Stimulated activated CD4-positive, alpha-beta T cell treated with anti-CD3 and anti-CD28 coated beads, Interleukin-1b, Interleukin-23, amount 100 ng/mL, for 4 hours (primary cell): ENCODE results near the gene TTC28.
"Not testable (repeated sequence)": the region's sequence is repeated elsewhere in the genome, so short reads cannot be mapped to it uniquely, and the experiment has no call there.

Experiments used
- DNase-seq, 2 donors: peaks; one replicate each; pipeline ENCODE4 v3.0.0-alpha.2; 2020; ENCODE audit warnings: low read depth in 2 of 2

The TTC28 gene

DNA sequence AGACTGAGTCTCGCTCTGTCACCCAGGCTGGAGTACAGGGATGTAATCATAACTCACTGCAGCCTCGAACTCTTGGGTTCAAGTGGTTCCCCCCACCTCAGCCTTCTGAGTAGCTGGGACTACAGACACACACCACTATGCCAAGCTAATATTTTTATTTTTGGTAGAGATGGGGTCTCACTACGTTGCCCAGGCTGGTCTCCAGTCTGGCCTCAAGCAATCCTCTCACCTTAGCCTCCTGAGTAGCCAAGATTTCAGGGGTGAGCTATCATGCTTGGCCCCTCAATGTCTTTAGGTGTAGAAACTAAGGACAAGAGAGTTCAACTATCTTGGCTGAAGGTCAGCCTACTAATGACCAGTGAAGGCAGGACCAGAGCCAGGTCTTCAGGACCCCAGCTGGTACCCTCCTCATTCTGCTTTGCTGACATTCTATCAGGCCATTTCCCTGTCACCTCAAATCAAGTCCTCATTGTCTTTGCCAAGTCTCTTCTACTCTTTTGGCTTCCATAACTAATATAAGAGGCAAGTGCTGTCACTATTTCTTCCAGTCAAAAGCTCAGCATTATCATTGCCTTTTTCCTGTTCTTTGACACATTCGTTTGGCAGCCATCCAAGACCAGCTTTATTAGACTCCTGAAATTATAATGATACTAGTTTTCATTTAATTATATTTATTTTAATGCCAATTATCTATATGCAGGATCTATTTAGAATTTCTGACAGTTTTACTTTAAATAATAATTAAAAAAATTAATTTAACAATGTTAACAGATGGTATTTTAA is 496.4 kb downstream of the TTC28 start:
- DNase-seq: no peak

DNA sequence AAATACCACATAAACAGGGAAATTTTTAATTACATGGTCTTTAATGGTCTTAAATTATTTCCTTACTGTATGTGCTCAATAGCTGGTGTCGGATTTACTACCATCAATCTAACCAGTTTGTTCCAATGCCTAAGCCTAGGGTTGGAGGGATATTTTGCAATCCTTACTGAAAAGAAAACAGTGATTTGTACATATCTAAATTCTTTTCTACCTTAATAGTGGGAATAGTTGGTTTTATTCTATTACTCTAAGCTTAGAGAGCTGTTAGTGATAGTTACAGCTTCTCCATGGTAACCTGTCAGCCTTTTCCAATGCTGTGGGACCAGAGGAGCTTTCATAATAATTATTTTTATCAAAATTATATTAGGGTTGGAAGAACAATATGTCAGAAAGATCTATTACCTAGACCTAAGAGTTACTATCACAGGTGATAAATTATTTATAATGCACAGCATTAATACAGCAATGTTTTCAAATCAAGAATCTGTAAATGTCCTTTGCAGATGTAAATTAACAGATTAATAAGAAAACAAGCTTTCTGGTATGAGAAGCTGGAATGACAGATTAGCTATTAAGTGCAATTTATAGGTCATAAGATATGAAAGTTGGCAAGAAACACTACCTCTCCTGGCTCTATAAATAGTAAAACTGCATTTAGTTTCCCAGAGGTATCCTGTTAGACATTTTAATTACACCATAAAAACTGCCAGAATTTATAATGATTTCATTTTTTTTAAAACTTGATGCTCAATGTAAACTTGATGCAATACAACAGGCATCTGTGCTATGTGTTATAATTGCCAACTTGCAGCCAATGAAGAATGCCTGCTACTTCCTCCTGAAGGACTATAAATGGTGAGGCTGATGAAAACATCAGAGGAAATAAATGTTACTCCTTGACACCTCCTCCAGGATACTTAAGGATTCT is 498.6 kb downstream of the TTC28 start:
- no peak for DNase-seq

GRCh38 chr22:28179392-28179791 is 500.2 kb downstream of the TTC28 start:
- DNase-seq: no peak

DNA sequence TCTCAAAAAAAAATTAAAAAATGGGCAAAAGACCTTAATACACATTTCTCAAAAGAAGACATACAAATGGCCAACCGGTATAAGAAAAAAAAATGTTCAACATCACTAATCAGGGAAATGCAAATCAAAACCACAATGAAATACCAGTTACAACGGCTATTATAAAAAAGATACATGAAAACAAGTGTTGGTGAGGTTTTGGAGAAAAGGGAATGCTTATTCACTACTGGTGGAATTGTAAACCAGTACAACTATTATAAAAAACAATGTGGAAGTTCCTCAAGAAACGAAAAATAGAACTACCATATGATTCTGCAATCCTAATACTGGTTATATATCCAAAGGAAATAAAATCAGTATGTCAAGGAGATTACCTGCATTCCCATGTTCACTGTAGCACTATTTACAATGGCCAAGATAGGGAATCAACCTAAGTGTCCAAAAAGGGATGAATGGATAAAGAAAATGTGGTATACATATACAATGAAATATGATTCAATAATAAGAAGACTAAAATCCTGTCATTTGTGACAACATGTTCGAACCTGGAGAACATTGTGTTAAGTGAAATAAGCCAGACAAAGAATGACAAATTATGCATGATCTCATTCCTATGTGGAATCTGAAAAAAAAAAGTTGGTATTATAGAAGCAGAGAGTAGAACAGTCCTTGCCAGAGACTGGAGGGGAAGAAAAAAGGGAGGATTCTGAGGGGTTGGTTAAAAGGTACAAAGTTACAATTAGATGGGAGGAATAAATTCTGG is 503.7 kb downstream of the TTC28 start:
- no peak for DNase-seq

- no peak for DNase-seq
Observed at GRCh38 chr22:28174509-28174908, 505.1 kb downstream of the TTC28 start.

DNA sequence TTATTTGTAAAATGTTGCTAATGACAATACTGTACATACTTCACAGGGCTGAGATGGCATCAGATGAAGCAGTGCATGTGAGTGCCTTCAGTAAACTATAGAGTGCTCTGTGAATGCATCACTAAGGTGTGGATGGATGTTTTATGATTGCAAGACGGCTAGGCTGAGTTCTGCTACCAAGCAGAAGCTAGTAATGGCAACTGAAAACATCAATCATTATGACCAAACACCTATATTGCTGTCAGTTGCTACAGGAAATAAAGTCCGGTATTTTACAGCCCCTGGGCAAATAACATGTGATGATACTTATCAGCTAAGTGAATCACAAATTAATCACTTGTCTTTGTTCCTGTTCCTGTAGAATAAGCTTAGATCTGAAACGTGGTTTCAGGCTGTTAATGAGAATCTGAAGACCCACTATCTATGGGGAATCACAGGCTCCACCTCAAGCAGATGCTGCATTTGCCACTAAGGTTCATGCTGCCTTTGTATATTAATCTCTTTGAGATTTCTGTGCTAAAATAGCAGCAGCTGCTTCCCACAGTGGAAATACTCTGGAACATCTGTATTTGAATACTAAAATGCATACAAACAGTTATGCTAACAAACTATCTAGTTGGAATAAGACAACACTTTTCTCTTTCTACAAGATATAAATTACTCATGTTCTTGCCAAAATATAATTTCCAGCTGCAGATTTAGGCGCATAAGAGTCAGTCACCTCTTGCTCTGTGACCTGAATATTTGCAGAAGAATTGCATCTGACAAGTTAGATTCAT is 506.6 kb downstream of the TTC28 start:
- no peak for DNase-seq

DNA sequence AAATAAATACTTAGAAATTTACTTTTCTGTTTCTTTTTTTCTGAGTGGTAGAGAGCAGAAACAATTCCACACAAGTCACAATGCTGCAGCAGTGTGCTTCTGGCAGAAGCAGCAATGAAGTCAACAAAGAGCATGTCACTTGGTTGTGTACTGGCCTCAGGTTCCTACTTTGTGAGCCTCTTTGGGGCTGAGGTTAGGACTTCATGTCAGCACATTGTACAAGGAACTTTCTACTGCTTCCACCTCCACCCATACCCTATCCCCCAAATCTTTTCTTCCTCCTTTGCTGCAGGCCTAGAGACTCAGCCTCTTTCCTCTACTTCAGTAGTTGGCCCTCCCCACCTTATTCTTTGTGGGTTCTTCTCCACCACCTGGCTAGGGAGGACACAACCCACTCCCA is 507.9 kb downstream of the TTC28 start:
- DNase-seq: no peak

GRCh38 chr22:28171115-28171514 is 508.5 kb downstream of the TTC28 start:
- DNase-seq: no peak

DNA sequence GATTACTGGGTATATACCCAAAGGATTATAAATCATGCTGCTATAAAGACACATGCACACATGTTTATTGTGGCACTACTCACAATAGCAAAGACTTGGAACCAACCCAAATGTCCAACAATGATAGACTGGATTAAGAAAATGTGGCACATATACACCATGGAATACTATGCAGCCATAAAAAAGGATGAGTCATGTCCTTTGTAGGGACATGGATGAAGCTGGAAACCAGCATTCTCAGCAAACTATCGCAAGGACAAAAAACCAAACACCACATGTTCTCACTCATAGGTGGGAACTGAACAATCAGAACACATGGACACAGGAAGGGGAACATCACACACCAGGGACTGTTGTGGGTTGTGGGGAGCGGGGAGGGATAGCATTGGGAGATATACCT is 510.3 kb downstream of the TTC28 start:
- not testable (repeated sequence) for DNase-seq

- no peak for DNase-seq
Observed at GRCh38 chr22:28155808-28156207, 523.8 kb downstream of the TTC28 start.

DNA sequence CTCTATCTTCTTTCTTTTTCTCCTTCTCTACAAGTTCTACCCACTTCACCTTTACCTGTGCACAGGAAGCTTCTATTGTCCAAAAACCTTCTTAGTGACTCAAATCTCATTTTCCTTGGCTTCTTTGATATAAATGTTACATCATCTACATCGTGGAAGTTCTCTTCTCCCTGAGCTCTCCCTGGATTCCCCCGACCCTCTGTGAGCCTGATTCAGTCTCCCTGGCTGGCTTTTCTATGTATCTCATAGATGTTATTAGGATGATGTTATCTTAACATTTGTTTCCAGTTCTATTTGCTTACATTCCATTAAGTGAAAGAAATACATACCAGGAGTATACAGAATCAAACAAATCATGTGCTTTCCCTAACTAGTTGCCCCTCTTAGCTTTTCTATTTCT is 524.8 kb downstream of the TTC28 start:
- DNase-seq: no peak

DNA sequence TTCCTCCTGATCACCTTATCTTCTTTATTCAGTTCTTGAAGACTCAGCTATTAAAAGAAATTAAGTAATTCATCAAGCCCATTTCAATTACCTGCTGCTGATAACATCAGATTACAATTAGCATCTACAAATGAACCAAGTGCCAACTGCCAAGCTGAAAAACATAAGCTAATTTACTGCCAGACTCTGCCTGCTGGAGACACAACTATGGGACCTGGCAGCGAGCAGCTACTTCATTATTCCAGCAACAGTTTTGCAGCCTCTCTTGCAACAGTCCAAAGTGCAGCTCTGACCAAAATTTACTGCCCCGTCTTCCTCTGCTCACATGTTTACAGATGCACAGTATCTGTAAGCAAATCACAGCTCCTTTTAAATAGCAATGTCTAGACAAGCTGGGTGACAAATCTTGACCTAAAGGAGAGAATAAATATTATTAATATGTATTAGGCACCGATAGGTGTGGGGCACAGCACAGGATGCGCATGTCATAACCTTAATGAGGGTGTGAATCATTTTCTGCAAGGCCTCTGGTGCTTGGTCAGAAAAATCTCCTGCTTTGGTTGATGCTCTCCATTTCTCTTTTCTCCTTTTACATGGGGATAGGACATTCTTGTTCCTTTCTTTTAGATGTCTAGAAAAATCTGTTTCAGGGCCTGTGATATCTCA is 528.4 kb downstream of the TTC28 start:
- DNase-seq: no peak

- no peak for DNase-seq
Observed at GRCh38 chr22:28148816-28149465, 530.7 kb downstream of the TTC28 start.

DNA sequence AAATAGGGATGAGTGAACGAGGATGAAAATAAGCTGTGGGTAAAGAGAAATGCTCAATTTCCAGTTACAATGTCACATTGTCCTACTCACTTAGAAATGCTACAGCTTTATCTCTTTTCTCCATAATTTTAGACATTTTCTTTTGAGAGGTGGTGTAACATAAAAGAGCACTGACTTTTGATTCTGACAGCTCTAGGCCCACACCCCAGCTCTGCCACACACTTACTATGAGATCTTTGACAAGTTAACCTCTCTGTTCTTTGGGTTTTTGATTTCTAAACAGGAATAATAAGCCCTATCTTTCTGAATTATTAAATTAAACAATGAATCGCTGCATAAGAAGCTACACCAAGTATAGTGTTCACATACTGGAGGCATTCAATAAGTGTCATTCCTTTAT is 532.2 kb downstream of the TTC28 start:
- no peak for DNase-seq

- DNase-seq: no peak
Observed at GRCh38 chr22:28146401-28147314, 533.0 kb downstream of the TTC28 start.

GRCh38 chr22:28143961-28144745 is 535.5 kb downstream of the TTC28 start:
- DNase-seq: no peak

DNA sequence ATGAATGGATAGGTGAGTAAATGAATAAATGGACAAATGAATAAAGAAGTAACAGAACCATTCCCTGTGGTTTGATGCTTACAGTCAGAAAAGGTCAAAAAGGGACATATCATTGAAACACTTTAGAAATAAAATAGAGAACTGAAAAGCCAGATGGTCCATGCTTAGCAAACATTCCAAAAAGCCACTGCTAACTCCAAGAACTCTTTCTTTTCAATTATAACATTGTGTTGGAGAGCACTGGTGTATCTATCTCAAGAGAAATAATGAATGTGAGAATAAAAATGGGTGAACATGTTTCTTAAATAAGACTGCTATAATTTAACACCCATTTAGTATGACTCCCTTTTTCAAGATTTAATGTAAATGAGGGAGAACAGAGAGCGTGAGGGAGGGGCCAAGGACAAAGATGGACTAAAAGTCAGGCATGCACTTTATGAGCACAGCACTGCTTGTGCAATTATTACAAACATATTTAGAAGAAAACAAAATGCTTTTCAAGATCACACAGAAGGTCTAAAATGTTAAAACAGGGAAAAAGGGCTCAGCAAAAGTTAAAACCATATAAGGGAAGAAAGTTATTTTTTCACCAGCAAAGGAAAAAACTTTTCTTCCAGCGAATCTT is 536.3 kb downstream of the TTC28 start:
- DNase-seq: no peak

DNA sequence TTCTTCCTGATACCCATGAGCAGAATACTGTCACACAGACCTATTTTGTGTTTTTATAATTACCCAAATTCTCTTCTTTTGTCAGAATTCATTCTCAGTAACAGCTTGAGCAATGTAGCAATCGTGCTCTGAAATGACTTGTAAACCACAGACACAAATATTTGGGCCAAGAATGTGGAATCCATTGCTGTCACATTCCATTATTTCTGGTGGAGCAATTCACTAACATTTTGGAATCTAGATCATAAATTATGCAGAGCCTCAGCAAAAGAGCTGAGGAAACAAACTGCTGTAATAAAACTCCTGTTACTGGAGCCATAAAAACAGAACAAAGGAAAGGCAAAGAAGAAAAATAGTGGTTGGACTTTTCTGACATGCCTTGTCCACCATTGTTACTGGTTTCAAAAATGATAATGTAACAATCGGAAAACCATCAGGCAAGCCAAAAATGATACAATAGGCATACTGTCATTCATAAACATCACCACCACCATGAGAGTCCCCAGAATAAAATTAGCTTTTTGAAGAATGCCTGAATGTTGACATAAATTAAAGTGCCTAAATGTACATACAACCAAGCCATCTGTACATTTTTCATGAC is 537.2 kb downstream of the TTC28 start:
- DNase-seq: no peak
